GM12878 (cell line): ENCODE data around the gene FCN2. TPM values are rescaled to one million over a fixed set of nuclear protein-coding genes. Genes with fewer than 3 reads are reported as not detected.

Experiments used
- ATAC-seq: fragments of 200-7000 bp; cut with Tn5 transposase; 3 replicates; pipeline ENCODE4 v1.9.1; 2020; ENCODE audit warnings: mild to moderate bottlenecking, moderate library complexity
- BruUV-seq: library from RNA; stranded (reverse); fragments of 400-500 nt; replicated peaks from 2 replicates; lab custom pipeline; 2021; lab: Mats Ljungman, UMichigan
- CTCF ChIA-PET: fragments of 300-600 bp; sonication (Branson Sonifier 250); formaldehyde crosslinking; extraction: SDS; loops from one replicate; lab custom pipeline; 2021; ENCODE audit warnings: inconsistent platforms; lab: Yijun Ruan, JAX
- POLR2A ChIA-PET: fragments of 350-600 bp; formaldehyde crosslinking; extraction: SDS; loops from one replicate; lab custom pipeline; 2021; ENCODE audit warnings: inconsistent platforms; lab: Charles Lee
- RAD21 ChIA-PET: fragments of 300-600 bp; sonication (Branson Sonifier 250); formaldehyde crosslinking; loops from one replicate; lab custom pipeline; 2023; ENCODE audit warnings: antibody characterized with exemption; ENCODE audit not compliant: unreplicated experiment; lab: Charles Lee
- SMC1A ChIA-PET: fragments of 300-600 bp; sonication (Branson Sonifier 250); formaldehyde crosslinking; loops from one replicate; lab custom pipeline; 2023; ENCODE audit not compliant: unreplicated experiment, uncharacterized antibody; lab: Charles Lee
- DNase-seq: peaks from one replicate; pipeline ENCODE4 v3.0.0-alpha.2; 2011; ENCODE audit warnings: low read depth, low spot score
- FAIRE-seq: peaks from 3 replicates; lab custom pipeline; 2011; peaks lifted over from hg19 to GRCh38; lab: Jason Lieb, UNC
- H2AFZ ChIP-seq: 2 replicates; pipeline ENCODE4 v1.6.0; 2011; ENCODE audit warnings: low read depth, low read length, control low read depth; ENCODE audit not compliant: control insufficient read depth
- H3K27ac ChIP-seq: 2 replicates; pipeline ENCODE4 v1.5.1; 2011; ENCODE audit warnings: control low read depth; ENCODE audit not compliant: control insufficient read depth, insufficient read depth
- H3K27me3 ChIP-seq, 2 experiments: replicated peaks in 1 of 2; 2 replicates each; pipeline versions ENCODE4 v1.6.0 to v1.6.1; 2011; ENCODE audit warnings: low read length in 1 of 2; ENCODE audit not compliant: control insufficient read depth in 2 of 2, insufficient read depth in 2 of 2
- H3K36me3 ChIP-seq, 2 experiments: 2 replicates each; pipeline ENCODE4 v1.5.1; 2011; ENCODE audit warnings: low read length in 1 of 2; ENCODE audit not compliant: control insufficient read depth in 2 of 2, insufficient read depth in 2 of 2
- H3K4me1 ChIP-seq: 2 replicates; pipeline ENCODE4 v1.6.1; 2011; ENCODE audit warnings: mild to moderate bottlenecking, low read length, moderate library complexity, mixed read lengths; ENCODE audit not compliant: control insufficient read depth, insufficient read depth
- H3K4me2 ChIP-seq: 2 replicates; pipeline ENCODE4 v1.6.0; 2011; ENCODE audit warnings: control low read depth; ENCODE audit not compliant: control insufficient read depth, insufficient read depth
- H3K4me3 ChIP-seq: fragments of 200-600 bp; sonication (generic); 2 replicates; pipeline ENCODE4 v1.5.1; 2016
- H3K79me2 ChIP-seq: 2 replicates; pipeline ENCODE4 v1.6.0; 2011; ENCODE audit warnings: low read length; ENCODE audit not compliant: control insufficient read depth, insufficient read depth
- H3K9ac ChIP-seq: 2 replicates; pipeline ENCODE4 v1.8.0; 2011; ENCODE audit warnings: low read length, control low read depth, mixed read lengths; ENCODE audit not compliant: control insufficient read depth, insufficient read depth
- H3K9me3 ChIP-seq: replicated peaks from 3 replicates; pipeline ENCODE4 v1.5.1; 2011; ENCODE audit warnings: mild to moderate bottlenecking, low read length; ENCODE audit not compliant: control insufficient read depth, insufficient read depth
- H4K20me1 ChIP-seq: 2 replicates; pipeline ENCODE4 v1.6.0; 2011; ENCODE audit not compliant: control insufficient read depth, insufficient read depth
- BHLHE40 ChIP-seq, 2 experiments: fragments of 450-650 bp in 1 of 2; IDR thresholded peaks; 2 replicates each; pipeline ENCODE4 v1.6.1; 2011 to 2017; ENCODE audit warnings: low read depth in 2 of 2, borderline replicate concordance in 1 of 2, improper control_type of control experiment in 1 of 2, low read length in 1 of 2, mild to moderate bottlenecking in 1 of 2
- FOS ChIP-seq: IDR thresholded peaks from 3 replicates; pipeline ENCODE4 v1.6.1; 2011; ENCODE audit warnings: borderline replicate concordance; ENCODE audit not compliant: insufficient read length; ENCODE audit errors: extremely low read depth
- GATAD2B ChIP-seq: fragments of 450-650 bp; conservative IDR thresholded peaks from 2 replicates; pipeline ENCODE4 v1.6.1; 2017; ENCODE audit warnings: low read depth, mild to moderate bottlenecking, moderate library complexity
- NFXL1 ChIP-seq: fragments of 450-650 bp; IDR thresholded peaks from 2 replicates; pipeline ENCODE4 v1.6.1; 2017; ENCODE audit warnings: antibody characterized with exemption, mild to moderate bottlenecking, borderline replicate concordance
- PAX8 ChIP-seq: fragments of 450-650 bp; IDR thresholded peaks from 2 replicates; pipeline ENCODE4 v1.6.1; 2017; ENCODE audit warnings: mild to moderate bottlenecking, moderate library complexity
- RELB ChIP-seq: fragments of 450-650 bp; IDR thresholded peaks from 2 replicates; pipeline ENCODE4 v1.6.1; 2017; ENCODE audit warnings: low read depth, mild to moderate bottlenecking, moderate library complexity
- TCF12 ChIP-seq: IDR thresholded peaks from 2 replicates; pipeline ENCODE4 v1.6.1; 2011; ENCODE audit warnings: low read depth, mild to moderate bottlenecking, low read length
- WGBS: methylation state at CpG from one replicate; pipeline ENCODE4 v1.1.6; 2016; ENCODE audit warnings: low lambda C conversion rate; ENCODE audit not compliant: insufficient replicate concordance, insufficient coverage; ENCODE audit errors: missing lambda C conversion rate; 5-methylcytosine and 5-hydroxymethylcytosine counted together
- in situ Hi-C: fragments of 300-500 bp; cut with MboI; formaldehyde crosslinking; loops from 9 replicates; pipeline ENCODE4 v1.14.3; 2018; ENCODE audit warnings: mixed read lengths
- intact Hi-C: fragments of 100-400 bp; cut with micrococcal nuclease; formaldehyde crosslinking; loops from one replicate; pipeline ENCODE4 v1.14.2; 2022; ENCODE audit not compliant: unreplicated experiment
- polyA plus RNA-seq, 11 experiments: library from polyadenylated mRNA; depleted of rRNA in 4 of 11; unstranded in 6 of 11; stranded (reverse) in 5 of 11; fragments of >200 nt; fragmentation: Nextera tagmentation in 4 of 11; fragmentation: Illumina TruSeq in 1 of 11; extraction: Ambion mirVana in 4 of 11; extraction: Trizol in 1 of 11; gene quantifications; 1 replicate in 1 of 11; 2 replicates in 10 of 11; pipeline versions ENCODE4 v1.2.1 to v1.2.3, GENCODE V29; 2011 to 2016; ENCODE audit warnings: inconsistent platforms in 2 of 11, missing spikeins in 2 of 11, low read depth in 1 of 11
- total RNA-seq, 4 experiments: library from RNA; depleted of rRNA in 3 of 4; stranded (reverse); fragments of >200 nt in 3 of 4; fragmentation: Illumina TruSeq in 1 of 4; extraction: Trizol in 1 of 4; gene quantifications; 2 replicates each; pipeline versions ENCODE4 v1.2.1 to v1.2.3, GENCODE V29; 2013 to 2021
- TF ChIP-seq, protein P1 (sequence below): fragments of 450-650 bp; IDR thresholded peaks from 2 replicates; pipeline ENCODE4 v1.6.1; 2016; ENCODE audit warnings: mild to moderate bottlenecking, moderate library complexity, borderline replicate concordance
- TF ChIP-seq, protein P2 (sequence below): fragments of 450-650 bp; IDR thresholded peaks from 2 replicates; pipeline ENCODE4 v1.6.1; 2017; ENCODE audit warnings: mild to moderate bottlenecking, low read depth, inconsistent platforms; ENCODE audit not compliant: poor library complexity, severe bottlenecking

The FCN2 gene
- total and polyA plus RNA-seq, 10 of the 15 experiments (the other 5 are each of a cell fraction or from before 2014, with no cell fraction given), result not detected

DNA sequence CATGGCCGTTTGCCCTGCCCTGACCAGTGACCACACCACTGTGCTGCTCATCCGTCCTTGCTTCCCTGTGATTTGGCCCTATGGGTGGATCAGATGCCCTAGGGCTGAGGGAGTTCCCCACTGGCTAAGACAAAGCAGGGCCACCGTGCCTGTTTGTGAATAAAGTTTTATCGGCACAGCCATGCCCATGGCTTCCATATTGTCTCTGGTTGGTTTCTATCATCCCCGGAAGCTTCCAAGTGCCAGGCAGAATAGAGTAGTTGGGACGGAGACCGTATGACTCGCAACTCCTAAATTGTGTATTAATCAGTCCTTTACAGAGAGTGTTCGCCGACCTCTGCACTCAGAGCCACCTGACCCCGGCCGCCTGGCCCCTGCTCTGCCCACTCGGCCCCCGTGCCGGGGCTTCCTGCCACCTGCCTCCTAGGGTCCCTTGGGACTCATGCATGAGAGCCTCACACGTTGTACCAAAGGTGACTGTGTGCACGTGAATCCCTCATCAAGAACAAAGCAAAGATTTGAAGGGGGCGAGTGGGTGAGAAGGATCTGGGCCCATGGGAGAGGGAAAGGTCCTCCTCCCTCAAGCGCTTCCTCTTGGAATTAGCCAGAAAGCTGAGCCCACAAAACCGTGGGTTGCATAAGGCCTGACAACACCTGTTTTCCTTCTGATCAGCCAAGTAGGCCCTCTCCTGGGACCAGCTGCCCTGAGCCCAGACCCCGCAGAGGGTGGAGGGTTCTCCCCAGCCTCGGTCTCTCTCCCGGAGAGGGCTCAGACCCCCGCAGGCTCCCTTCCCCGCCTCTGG, 11.7 kb upstream of the FCN2 start (continued):
- TF ChIP-seq, protein P1, sequence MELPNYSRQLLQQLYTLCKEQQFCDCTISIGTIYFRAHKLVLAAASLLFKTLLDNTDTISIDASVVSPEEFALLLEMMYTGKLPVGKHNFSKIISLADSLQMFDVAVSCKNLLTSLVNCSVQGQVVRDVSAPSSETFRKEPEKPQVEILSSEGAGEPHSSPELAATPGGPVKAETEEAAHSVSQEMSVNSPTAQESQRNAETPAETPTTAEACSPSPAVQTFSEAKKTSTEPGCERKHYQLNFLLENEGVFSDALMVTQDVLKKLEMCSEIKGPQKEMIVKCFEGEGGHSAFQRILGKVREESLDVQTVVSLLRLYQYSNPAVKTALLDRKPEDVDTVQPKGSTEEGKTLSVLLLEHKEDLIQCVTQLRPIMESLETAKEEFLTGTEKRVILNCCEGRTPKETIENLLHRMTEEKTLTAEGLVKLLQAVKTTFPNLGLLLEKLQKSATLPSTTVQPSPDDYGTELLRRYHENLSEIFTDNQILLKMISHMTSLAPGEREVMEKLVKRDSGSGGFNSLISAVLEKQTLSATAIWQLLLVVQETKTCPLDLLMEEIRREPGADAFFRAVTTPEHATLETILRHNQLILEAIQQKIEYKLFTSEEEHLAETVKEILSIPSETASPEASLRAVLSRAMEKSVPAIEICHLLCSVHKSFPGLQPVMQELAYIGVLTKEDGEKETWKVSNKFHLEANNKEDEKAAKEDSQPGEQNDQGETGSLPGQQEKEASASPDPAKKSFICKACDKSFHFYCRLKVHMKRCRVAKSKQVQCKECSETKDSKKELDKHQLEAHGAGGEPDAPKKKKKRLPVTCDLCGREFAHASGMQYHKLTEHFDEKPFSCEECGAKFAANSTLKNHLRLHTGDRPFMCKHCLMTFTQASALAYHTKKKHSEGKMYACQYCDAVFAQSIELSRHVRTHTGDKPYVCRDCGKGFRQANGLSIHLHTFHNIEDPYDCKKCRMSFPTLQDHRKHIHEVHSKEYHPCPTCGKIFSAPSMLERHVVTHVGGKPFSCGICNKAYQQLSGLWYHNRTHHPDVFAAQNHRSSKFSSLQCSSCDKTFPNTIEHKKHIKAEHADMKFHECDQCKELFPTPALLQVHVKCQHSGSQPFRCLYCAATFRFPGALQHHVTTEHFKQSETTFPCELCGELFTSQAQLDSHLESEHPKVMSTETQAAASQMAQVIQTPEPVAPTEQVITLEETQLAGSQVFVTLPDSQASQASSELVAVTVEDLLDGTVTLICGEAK, result peak; percentile 80

- Histone ChIP-seq H3K27ac (no peak overlapping the region), H4K20me1 (no peaks in the 10 kb centered on the region), H3K9ac (no peak overlapping the region), H3K4me2 (no peak overlapping the region), H3K36me3 (no peaks in the 10 kb centered on the region), H3K4me3 (no peak overlapping the region), H3K9me3 (peaks cover 4% of the 10 kb centered on the region; the same call in 2 of the 3 replicates), H2AFZ (peak overlapping the region; percentile 43), H3K27me3 (no peaks in the 10 kb centered on the region), H3K79me2 (no peaks in the 10 kb centered on the region), H3K4me1 (peaks cover 6% of the 10 kb centered on the region; the same call in 1 of the 2 replicates)
- in situ Hi-C loops (no loop called here), intact Hi-C loops (no loop called here)
- no peak for FAIRE-seq
- BruUV-seq, result no TSS peak
- WGBS, result 39% methylated on average over 17 of the region's 17 CpGs
- POLR2A ChIA-PET, result no interaction called here
- CTCF ChIA-PET, result interaction anchor here (0.6 kb wide), 1 partner anchor 159 kb away, joined by 3 read pairs; no protein-coding TSS in a partner anchor
- ATAC-seq, result no peak
- SMC1A ChIA-PET, result no interaction called here
- no peak for DNase-seq
- RAD21 ChIA-PET, result no interaction called here
- TF ChIP-seq, protein P2, sequence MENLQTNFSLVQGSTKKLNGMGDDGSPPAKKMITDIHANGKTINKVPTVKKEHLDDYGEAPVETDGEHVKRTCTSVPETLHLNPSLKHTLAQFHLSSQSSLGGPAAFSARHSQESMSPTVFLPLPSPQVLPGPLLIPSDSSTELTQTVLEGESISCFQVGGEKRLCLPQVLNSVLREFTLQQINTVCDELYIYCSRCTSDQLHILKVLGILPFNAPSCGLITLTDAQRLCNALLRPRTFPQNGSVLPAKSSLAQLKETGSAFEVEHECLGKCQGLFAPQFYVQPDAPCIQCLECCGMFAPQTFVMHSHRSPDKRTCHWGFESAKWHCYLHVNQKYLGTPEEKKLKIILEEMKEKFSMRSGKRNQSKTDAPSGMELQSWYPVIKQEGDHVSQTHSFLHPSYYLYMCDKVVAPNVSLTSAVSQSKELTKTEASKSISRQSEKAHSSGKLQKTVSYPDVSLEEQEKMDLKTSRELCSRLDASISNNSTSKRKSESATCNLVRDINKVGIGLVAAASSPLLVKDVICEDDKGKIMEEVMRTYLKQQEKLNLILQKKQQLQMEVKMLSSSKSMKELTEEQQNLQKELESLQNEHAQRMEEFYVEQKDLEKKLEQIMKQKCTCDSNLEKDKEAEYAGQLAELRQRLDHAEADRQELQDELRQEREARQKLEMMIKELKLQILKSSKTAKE, result no peak
- TF ChIP-seq GATAD2B (no peak), RELB (no peak), FOS (no peak), TCF12 (no peak), NFXL1 (no peak), BHLHE40 (IDR thresholded peaks at IDR 0.05; ENCODE audit: borderline replicate concordance in 1 of 2, low read depth in 2 of 2, low read length in 1 of 2) (no peak), PAX8 (no peak)
Measured at GRCh38 chr9:134869554-134870300, 10.9 kb upstream of the FCN2 start.
